GM12878 (cell line): ENCODE data around the gene MYRF. TPM values are rescaled to one million over a fixed set of nuclear protein-coding genes. Genes with fewer than 3 reads are reported as not detected.

Experiments
- ATAC-seq: fragments of 200-7000 bp; cut with Tn5 transposase; 3 replicates; pipeline ENCODE4 v1.9.1; 2020; ENCODE audit warnings: mild to moderate bottlenecking, moderate library complexity
- BruUV-seq: library from RNA; stranded (reverse); fragments of 400-500 nt; replicated peaks from 2 replicates; lab custom pipeline; 2021; lab: Mats Ljungman, UMichigan
- CTCF ChIA-PET: fragments of 300-600 bp; sonication (Branson Sonifier 250); formaldehyde crosslinking; extraction: SDS; loops from one replicate; lab custom pipeline; 2021; ENCODE audit warnings: inconsistent platforms; lab: Yijun Ruan, JAX
- POLR2A ChIA-PET: fragments of 350-600 bp; formaldehyde crosslinking; extraction: SDS; loops from one replicate; lab custom pipeline; 2021; ENCODE audit warnings: inconsistent platforms; lab: Charles Lee
- RAD21 ChIA-PET: fragments of 300-600 bp; sonication (Branson Sonifier 250); formaldehyde crosslinking; loops from one replicate; lab custom pipeline; 2023; ENCODE audit warnings: antibody characterized with exemption; ENCODE audit not compliant: unreplicated experiment; lab: Charles Lee
- SMC1A ChIA-PET: fragments of 300-600 bp; sonication (Branson Sonifier 250); formaldehyde crosslinking; loops from one replicate; lab custom pipeline; 2023; ENCODE audit not compliant: unreplicated experiment, uncharacterized antibody; lab: Charles Lee
- DNase-seq: peaks from one replicate; pipeline ENCODE4 v3.0.0-alpha.2; 2011; ENCODE audit warnings: low read depth, low spot score
- FAIRE-seq: peaks from 3 replicates; lab custom pipeline; 2011; peaks lifted over from hg19 to GRCh38; lab: Jason Lieb, UNC
- H2AFZ ChIP-seq: 2 replicates; pipeline ENCODE4 v1.6.0; 2011; ENCODE audit warnings: low read depth, low read length, control low read depth; ENCODE audit not compliant: control insufficient read depth
- H3K27ac ChIP-seq: 2 replicates; pipeline ENCODE4 v1.5.1; 2011; ENCODE audit warnings: control low read depth; ENCODE audit not compliant: control insufficient read depth, insufficient read depth
- H3K27me3 ChIP-seq, 2 experiments: replicated peaks in 1 of 2; 2 replicates each; pipeline versions ENCODE4 v1.6.0 to v1.6.1; 2011; ENCODE audit warnings: low read length in 1 of 2; ENCODE audit not compliant: control insufficient read depth in 2 of 2, insufficient read depth in 2 of 2
- H3K36me3 ChIP-seq, 2 experiments: 2 replicates each; pipeline ENCODE4 v1.5.1; 2011; ENCODE audit warnings: low read length in 1 of 2; ENCODE audit not compliant: control insufficient read depth in 2 of 2, insufficient read depth in 2 of 2
- H3K4me1 ChIP-seq: 2 replicates; pipeline ENCODE4 v1.6.1; 2011; ENCODE audit warnings: mild to moderate bottlenecking, low read length, moderate library complexity, mixed read lengths; ENCODE audit not compliant: control insufficient read depth, insufficient read depth
- H3K4me2 ChIP-seq: 2 replicates; pipeline ENCODE4 v1.6.0; 2011; ENCODE audit warnings: control low read depth; ENCODE audit not compliant: control insufficient read depth, insufficient read depth
- H3K4me3 ChIP-seq: fragments of 200-600 bp; sonication (generic); 2 replicates; pipeline ENCODE4 v1.5.1; 2016
- H3K79me2 ChIP-seq: 2 replicates; pipeline ENCODE4 v1.6.0; 2011; ENCODE audit warnings: low read length; ENCODE audit not compliant: control insufficient read depth, insufficient read depth
- H3K9ac ChIP-seq: 2 replicates; pipeline ENCODE4 v1.8.0; 2011; ENCODE audit warnings: low read length, control low read depth, mixed read lengths; ENCODE audit not compliant: control insufficient read depth, insufficient read depth
- H3K9me3 ChIP-seq: replicated peaks from 3 replicates; pipeline ENCODE4 v1.5.1; 2011; ENCODE audit warnings: mild to moderate bottlenecking, low read length; ENCODE audit not compliant: control insufficient read depth, insufficient read depth
- H4K20me1 ChIP-seq: 2 replicates; pipeline ENCODE4 v1.6.0; 2011; ENCODE audit not compliant: control insufficient read depth, insufficient read depth
- BCLAF1 ChIP-seq: fragments of 450-650 bp; IDR thresholded peaks from 2 replicates; pipeline ENCODE4 v1.6.1; 2017; ENCODE audit warnings: antibody characterized with exemption, mild to moderate bottlenecking, moderate library complexity
- CEBPB ChIP-seq, 2 experiments: fragments of 150-350 bp in 1 of 2; IDR thresholded peaks; 2 replicates each; pipeline ENCODE4 v1.6.1; 2012 to 2014; ENCODE audit warnings: low read depth in 2 of 2, low read length in 2 of 2, borderline replicate concordance in 1 of 2, inconsistent platforms in 1 of 2
- EED ChIP-seq: sonication (generic); IDR thresholded peaks from 2 replicates; pipeline ENCODE4 v1.6.1; 2016; ENCODE audit warnings: antibody characterized with exemption, low read depth
- GATAD2B ChIP-seq: fragments of 450-650 bp; conservative IDR thresholded peaks from 2 replicates; pipeline ENCODE4 v1.6.1; 2017; ENCODE audit warnings: low read depth, mild to moderate bottlenecking, moderate library complexity
- IKZF1 ChIP-seq: fragments of 450-650 bp; conservative IDR thresholded peaks from 2 replicates; pipeline ENCODE4 v1.6.1; 2017; ENCODE audit warnings: antibody characterized with exemption, mild to moderate bottlenecking
- MTA3 ChIP-seq: IDR thresholded peaks from 2 replicates; pipeline ENCODE4 v1.6.1; 2012; ENCODE audit warnings: low read length, inconsistent platforms, borderline replicate concordance
- PAX8 ChIP-seq: fragments of 450-650 bp; IDR thresholded peaks from 2 replicates; pipeline ENCODE4 v1.6.1; 2017; ENCODE audit warnings: mild to moderate bottlenecking, moderate library complexity
- RAD21 ChIP-seq: IDR thresholded peaks from 2 replicates; pipeline ENCODE4 v1.6.1; 2011; ENCODE audit warnings: mild to moderate bottlenecking, low read depth, low read length, moderate library complexity; ENCODE audit not compliant: insufficient read depth
- STAT3 ChIP-seq: IDR thresholded peaks from 2 replicates; pipeline ENCODE4 v1.6.1; 2011; ENCODE audit warnings: low read depth, low read length, improper control_type of control experiment
- WRNIP1 ChIP-seq: IDR thresholded peaks from 2 replicates; pipeline ENCODE4 v1.6.1; 2011; ENCODE audit warnings: low read depth, low read length, improper control_type of control experiment, borderline replicate concordance
- ZBTB11 ChIP-seq: fragments of 450-650 bp; formaldehyde crosslinking; IDR thresholded peaks from 2 replicates; pipeline ENCODE4 v1.5.0; 2022; ENCODE audit warnings: mild to moderate bottlenecking, missing genetic modification characterization
- ZNF274 ChIP-seq: IDR thresholded peaks from one replicate; pipeline ENCODE4 v1.8.0; 2011; ENCODE audit not compliant: insufficient read length, insufficient read depth
- WGBS: methylation state at CpG from one replicate; pipeline ENCODE4 v1.1.6; 2016; ENCODE audit warnings: low lambda C conversion rate; ENCODE audit not compliant: insufficient replicate concordance, insufficient coverage; ENCODE audit errors: missing lambda C conversion rate; 5-methylcytosine and 5-hydroxymethylcytosine counted together
- in situ Hi-C: fragments of 300-500 bp; cut with MboI; formaldehyde crosslinking; loops from 9 replicates; pipeline ENCODE4 v1.14.3; 2018; ENCODE audit warnings: mixed read lengths
- intact Hi-C: fragments of 100-400 bp; cut with micrococcal nuclease; formaldehyde crosslinking; loops from one replicate; pipeline ENCODE4 v1.14.2; 2022; ENCODE audit not compliant: unreplicated experiment
- polyA plus RNA-seq, 11 experiments: library from polyadenylated mRNA; depleted of rRNA in 4 of 11; unstranded in 6 of 11; stranded (reverse) in 5 of 11; fragments of >200 nt; fragmentation: Nextera tagmentation in 4 of 11; fragmentation: Illumina TruSeq in 1 of 11; extraction: Ambion mirVana in 4 of 11; extraction: Trizol in 1 of 11; gene quantifications; 1 replicate in 1 of 11; 2 replicates in 10 of 11; pipeline versions ENCODE4 v1.2.1 to v1.2.3, GENCODE V29; 2011 to 2016; ENCODE audit warnings: inconsistent platforms in 2 of 11, missing spikeins in 2 of 11, low read depth in 1 of 11
- total RNA-seq, 4 experiments: library from RNA; depleted of rRNA in 3 of 4; stranded (reverse); fragments of >200 nt in 3 of 4; fragmentation: Illumina TruSeq in 1 of 4; extraction: Trizol in 1 of 4; gene quantifications; 2 replicates each; pipeline versions ENCODE4 v1.2.1 to v1.2.3, GENCODE V29; 2013 to 2021
- TF ChIP-seq, protein P1 (sequence below): fragments of 150-350 bp; IDR thresholded peaks from 2 replicates; pipeline ENCODE4 v1.6.1; 2016; ENCODE audit warnings: low read depth, low read length

MYRF gene
- total and polyA plus RNA-seq, 10 of the 15 experiments (the other 5 are each of a cell fraction or from before 2014, with no cell fraction given), result 0.27 to 15.6 (median 0.89) TPM

GRCh38 chr11:61737131-61737530, 15.3 kb upstream of the MYRF start:
- Histone ChIP-seq H4K20me1 (no peaks in the 10 kb centered on the region), H2AFZ (no peak overlapping the region), H3K79me2 (no peaks in the 10 kb centered on the region), H3K4me2 (no peak overlapping the region), H3K27me3 (no peaks in the 10 kb centered on the region; a peak in 1 of 4 replicates), H3K36me3 (no peaks in the 10 kb centered on the region), H3K9ac (no peak overlapping the region), H3K4me1 (no peaks in the 10 kb centered on the region), H3K4me3 (no peak overlapping the region), H3K27ac (no peak overlapping the region), H3K9me3 (no peaks in the 10 kb centered on the region)
- in situ Hi-C loops, result no loop called here
- ATAC-seq, result peak; percentile 68
- 10% methylated on average over 12 of the region's 12 CpGs for WGBS
- ChIA-PET CTCF (interaction anchor here (0.5 to 3.2 kb wide), 4 partner anchors 10 to 140 kb away, joined by 3 to 15 read pairs (median 6); no protein-coding TSS in a partner anchor), SMC1A (interaction anchor here (0.5 kb wide), 1 partner anchor 44 kb away, joined by 3 read pairs; no protein-coding TSS in a partner anchor), RAD21 (no interaction called here), POLR2A (no interaction called here)
- intact Hi-C loops, result loop anchor here (10.0 kb wide), 1 partner anchor 262 kb away; no protein-coding TSS in a partner anchor
- no TSS peak for BruUV-seq
- FAIRE-seq, result no peak
- no peak for DNase-seq
- TF ChIP-seq STAT3, result no peak
- TF ChIP-seq WRNIP1, result no peak
- no peak for TF ChIP-seq ZBTB11
- TF ChIP-seq BCLAF1, result no peak
- TF ChIP-seq EED, result no peak
- TF ChIP-seq, protein P1, sequence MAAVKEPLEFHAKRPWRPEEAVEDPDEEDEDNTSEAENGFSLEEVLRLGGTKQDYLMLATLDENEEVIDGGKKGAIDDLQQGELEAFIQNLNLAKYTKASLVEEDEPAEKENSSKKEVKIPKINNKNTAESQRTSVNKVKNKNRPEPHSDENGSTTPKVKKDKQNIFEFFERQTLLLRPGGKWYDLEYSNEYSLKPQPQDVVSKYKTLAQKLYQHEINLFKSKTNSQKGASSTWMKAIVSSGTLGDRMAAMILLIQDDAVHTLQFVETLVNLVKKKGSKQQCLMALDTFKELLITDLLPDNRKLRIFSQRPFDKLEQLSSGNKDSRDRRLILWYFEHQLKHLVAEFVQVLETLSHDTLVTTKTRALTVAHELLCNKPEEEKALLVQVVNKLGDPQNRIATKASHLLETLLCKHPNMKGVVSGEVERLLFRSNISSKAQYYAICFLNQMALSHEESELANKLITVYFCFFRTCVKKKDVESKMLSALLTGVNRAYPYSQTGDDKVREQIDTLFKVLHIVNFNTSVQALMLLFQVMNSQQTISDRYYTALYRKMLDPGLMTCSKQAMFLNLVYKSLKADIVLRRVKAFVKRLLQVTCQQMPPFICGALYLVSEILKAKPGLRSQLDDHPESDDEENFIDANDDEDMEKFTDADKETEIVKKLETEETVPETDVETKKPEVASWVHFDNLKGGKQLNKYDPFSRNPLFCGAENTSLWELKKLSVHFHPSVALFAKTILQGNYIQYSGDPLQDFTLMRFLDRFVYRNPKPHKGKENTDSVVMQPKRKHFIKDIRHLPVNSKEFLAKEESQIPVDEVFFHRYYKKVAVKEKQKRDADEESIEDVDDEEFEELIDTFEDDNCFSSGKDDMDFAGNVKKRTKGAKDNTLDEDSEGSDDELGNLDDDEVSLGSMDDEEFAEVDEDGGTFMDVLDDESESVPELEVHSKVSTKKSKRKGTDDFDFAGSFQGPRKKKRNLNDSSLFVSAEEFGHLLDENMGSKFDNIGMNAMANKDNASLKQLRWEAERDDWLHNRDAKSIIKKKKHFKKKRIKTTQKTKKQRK, result no peak
- no peak for TF ChIP-seq IKZF1
- no peak for TF ChIP-seq PAX8
- no peak for TF ChIP-seq MTA3
- 0 out of 2 replicates have a peak, but pooled peaks have one; percentile 14 for TF ChIP-seq RAD21
- no peak for TF ChIP-seq CEBPB (IDR thresholded peaks at IDR 0.05; ENCODE audit: borderline replicate concordance in 1 of 2, low read depth in 2 of 2, low read length in 2 of 2)
- no peak for TF ChIP-seq GATAD2B
- no peak for TF ChIP-seq ZNF274
